Large intestine (tissue), 3 donors: ENCODE results near the gene DSC1. TPM values are rescaled to one million over a fixed set of nuclear protein-coding genes. Genes with fewer than 3 reads are reported as not detected.
A peak's percentile ranks its signal among the peaks of the same experiment; 100 is the strongest.

Experiments
- DNase-seq, 2 donors: peaks; one replicate each; pipeline versions ENCODE4 v3.0.0 to v3.0.0-alpha.2; 2013
- H3K27ac ChIP-seq: one replicate; pipeline ENCODE4 v1.5.1; 2013; ENCODE audit warnings: low read length
- H3K27me3 ChIP-seq: 2 replicates; pipeline ENCODE4 v1.6.1; 2013; ENCODE audit warnings: low read length; ENCODE audit not compliant: control insufficient read depth, insufficient read depth
- H3K36me3 ChIP-seq: 2 replicates; pipeline ENCODE4 v1.6.1; 2013; ENCODE audit warnings: low read length; ENCODE audit not compliant: control insufficient read depth, insufficient read depth
- H3K4me1 ChIP-seq: one replicate; pipeline ENCODE4 v1.6.1; 2013; ENCODE audit warnings: low read length; ENCODE audit not compliant: control insufficient read depth, insufficient read depth
- H3K4me3 ChIP-seq: one replicate; pipeline ENCODE4 v1.5.1; 2013; ENCODE audit warnings: low read length
- H3K9me3 ChIP-seq: one replicate; pipeline ENCODE4 v1.6.1; 2013; ENCODE audit warnings: mild to moderate bottlenecking, low read depth, low read length, moderate library complexity; ENCODE audit not compliant: control insufficient read depth
- WGBS: methylation state at CpG from one replicate; pipeline ENCODE4 v1.1.5; 2013; ENCODE audit warnings: low lambda C conversion rate; ENCODE audit not compliant: insufficient coverage; 5-methylcytosine and 5-hydroxymethylcytosine counted together
- polyA plus RNA-seq: library from polyadenylated mRNA; unstranded; fragments of 120-200 nt; gene quantifications from one replicate; pipeline ENCODE4 v1.2.1, GENCODE V29; 2013

Gene DSC1
- polyA plus RNA-seq, 1 donor = 0.04 TPM

- Histone ChIP-seq H3K4me1 (peaks cover 17% of the 10 kb centered on the region), H3K36me3 (no peaks in the 10 kb centered on the region), H3K9me3 (no peaks in the 10 kb centered on the region), H3K4me3 (no peak overlapping the region), H3K27me3 (peaks cover 2% of the 10 kb centered on the region), H3K27ac (peak overlapping the region; percentile 98)
- DNase-seq = no peak
These were observed 63.8 kb downstream of the DSC1 start for GRCh38 chr18:31098878-31099277.

- peaks cover 17% of the 10 kb centered on the region for H3K4me1 ChIP-seq
- H3K9me3 ChIP-seq = no peaks in the 10 kb centered on the region
- DNase-seq = peak; percentile 18 to 57
- no peak overlapping the region for H3K4me3 ChIP-seq
- H3K36me3 ChIP-seq = peaks cover 5% of the 10 kb centered on the region
- peaks cover 2% of the 10 kb centered on the region for H3K27me3 ChIP-seq
- WGBS = no CpG with 5 or more reads among the region's 3 CpGs
- peak overlapping the region; percentile 98 for H3K27ac ChIP-seq
These were observed 65.0 kb downstream of the DSC1 start for GRCh38 chr18:31097666-31098065.

DNA sequence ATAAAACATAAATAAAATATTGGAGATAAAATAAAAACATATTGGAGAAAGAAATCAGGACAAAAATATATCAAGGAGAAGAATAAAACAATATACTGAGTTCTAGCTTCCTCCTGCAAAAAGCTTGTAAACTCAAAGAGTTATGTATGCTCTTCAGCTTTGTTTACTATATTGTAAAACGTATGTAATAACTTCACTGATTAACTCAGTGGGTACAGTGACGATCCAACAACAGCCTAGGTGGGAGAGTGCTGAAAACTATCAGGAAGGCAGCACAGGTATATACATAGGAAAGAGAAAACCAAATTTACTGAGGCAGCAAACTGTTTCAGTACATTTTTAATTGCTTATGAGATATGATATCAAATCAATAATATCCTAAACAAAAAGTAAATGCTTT is 68.8 kb downstream of the DSC1 start:
- DNase-seq = no peak
- peaks cover 25% of the 10 kb centered on the region for H3K36me3 ChIP-seq
- WGBS = 0% methylated on average over 2 of the region's 2 CpGs
- no peaks in the 10 kb centered on the region for H3K27me3 ChIP-seq
- H3K9me3 ChIP-seq = no peaks in the 10 kb centered on the region
- H3K4me3 ChIP-seq = no peak overlapping the region
- peaks cover 11% of the 10 kb centered on the region for H3K4me1 ChIP-seq
- H3K27ac ChIP-seq = no peak overlapping the region

GRCh38 chr18:31093294-31093693 is 69.4 kb downstream of the DSC1 start:
- Histone ChIP-seq H3K9me3 (no peaks in the 10 kb centered on the region), H3K36me3 (peaks cover 31% of the 10 kb centered on the region), H3K27ac (no peak overlapping the region), H3K27me3 (no peaks in the 10 kb centered on the region), H3K4me1 (peaks cover 6% of the 10 kb centered on the region), H3K4me3 (no peak overlapping the region)
- 100% methylated on average over 1 of the region's 3 CpGs for WGBS
- no peak for DNase-seq

GRCh38 chr18:31091350-31091749 is 71.3 kb downstream of the DSC1 start:
- Histone ChIP-seq H3K27me3 (no peaks in the 10 kb centered on the region), H3K27ac (no peak overlapping the region), H3K9me3 (no peaks in the 10 kb centered on the region), H3K4me3 (no peak overlapping the region), H3K36me3 (peaks cover 46% of the 10 kb centered on the region), H3K4me1 (no peaks in the 10 kb centered on the region)
- no CpG with 5 or more reads among the region's 1 CpG for WGBS
- DNase-seq = no peak

GRCh38 chr18:31088532-31088931 is 74.1 kb downstream of the DSC1 start:
- Histone ChIP-seq H3K36me3 (peaks cover 46% of the 10 kb centered on the region), H3K4me3 (no peak overlapping the region), H3K4me1 (no peaks in the 10 kb centered on the region), H3K9me3 (no peaks in the 10 kb centered on the region), H3K27ac (no peak overlapping the region), H3K27me3 (no peaks in the 10 kb centered on the region)
- DNase-seq = no peak
- WGBS = no CpG with 5 or more reads among the region's 3 CpGs

GRCh38 chr18:31079973-31080372 is 82.7 kb downstream of the DSC1 start:
- Histone ChIP-seq H3K9me3 (no peaks in the 10 kb centered on the region), H3K27ac (no peak overlapping the region), H3K27me3 (no peaks in the 10 kb centered on the region), H3K4me1 (no peaks in the 10 kb centered on the region), H3K36me3 (peaks cover 32% of the 10 kb centered on the region), H3K4me3 (no peak overlapping the region)
- WGBS = 100% methylated on average over 1 of the region's 3 CpGs
- no peak for DNase-seq

Other genes starting within 250 kb of the DSC1 start
- 3.4 TPM for gene DSC3, start 120.1 kb downstream of the DSC1 start, polyA plus RNA-seq
- 65.2 TPM for gene DSC2, start 60.4 kb downstream of the DSC1 start, polyA plus RNA-seq
- gene DSG1, start 155.3 kb upstream of the DSC1 start, polyA plus RNA-seq = 0.19 TPM
- gene DSG4, start 213.9 kb upstream of the DSC1 start, polyA plus RNA-seq = 0.04 TPM